OCI-LY1 (cell line): Measurements from ENCODE around the gene ACAA1.

Experiments
- EZH2 ChIP-seq: fragments of 200-600 bp; sonication (generic), shearing (Covaris generic); IDR thresholded peaks from 2 replicates; pipeline ENCODE4 v1.8.0; 2017; ENCODE audit warnings: borderline replicate concordance, mixed run types, mild to moderate bottlenecking, antibody characterized with exemption, low read length, moderate library complexity, mixed read lengths
- TF ChIP-seq, protein P1 (sequence below): fragments of 200-600 bp; sonication (generic), shearing (Covaris generic); IDR thresholded peaks from 2 replicates; pipeline ENCODE4 v1.5.1; 2017; ENCODE audit warnings: mild to moderate bottlenecking, antibody characterized with exemption, low read length, moderate library complexity, mixed read lengths

DNA sequence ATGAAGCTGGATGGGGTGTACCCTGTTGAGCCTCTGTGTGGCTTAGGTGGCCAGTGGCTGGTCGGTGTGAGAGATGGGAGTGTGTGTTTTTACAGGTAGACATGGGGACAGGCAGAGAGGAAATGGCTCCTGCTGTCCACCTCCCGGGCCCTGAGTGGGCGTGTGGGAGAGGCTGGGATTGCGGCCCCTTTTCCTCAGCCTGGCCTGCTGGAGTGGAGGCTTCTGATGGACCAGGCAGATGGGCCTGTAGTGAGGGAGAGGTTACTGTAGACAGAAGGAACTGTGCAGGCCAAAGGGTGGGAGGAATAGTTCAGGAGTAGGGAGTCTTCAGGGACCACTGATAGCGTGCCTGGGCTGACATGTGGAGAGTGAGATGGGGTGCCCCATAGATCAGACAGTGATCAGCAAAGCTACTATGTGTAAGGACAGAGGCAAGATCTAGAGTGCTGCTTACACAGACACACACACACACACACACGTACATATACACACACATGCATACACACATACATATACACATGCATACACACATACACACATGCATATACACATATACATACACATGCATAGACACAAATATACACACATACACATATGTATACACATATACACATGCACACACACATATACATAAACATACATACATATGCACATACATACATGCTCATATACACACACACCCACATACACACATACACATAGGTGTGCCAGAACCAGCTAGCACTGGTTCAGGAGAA, 26.4 kb downstream of the ACAA1 start:
- TF ChIP-seq, protein P1, sequence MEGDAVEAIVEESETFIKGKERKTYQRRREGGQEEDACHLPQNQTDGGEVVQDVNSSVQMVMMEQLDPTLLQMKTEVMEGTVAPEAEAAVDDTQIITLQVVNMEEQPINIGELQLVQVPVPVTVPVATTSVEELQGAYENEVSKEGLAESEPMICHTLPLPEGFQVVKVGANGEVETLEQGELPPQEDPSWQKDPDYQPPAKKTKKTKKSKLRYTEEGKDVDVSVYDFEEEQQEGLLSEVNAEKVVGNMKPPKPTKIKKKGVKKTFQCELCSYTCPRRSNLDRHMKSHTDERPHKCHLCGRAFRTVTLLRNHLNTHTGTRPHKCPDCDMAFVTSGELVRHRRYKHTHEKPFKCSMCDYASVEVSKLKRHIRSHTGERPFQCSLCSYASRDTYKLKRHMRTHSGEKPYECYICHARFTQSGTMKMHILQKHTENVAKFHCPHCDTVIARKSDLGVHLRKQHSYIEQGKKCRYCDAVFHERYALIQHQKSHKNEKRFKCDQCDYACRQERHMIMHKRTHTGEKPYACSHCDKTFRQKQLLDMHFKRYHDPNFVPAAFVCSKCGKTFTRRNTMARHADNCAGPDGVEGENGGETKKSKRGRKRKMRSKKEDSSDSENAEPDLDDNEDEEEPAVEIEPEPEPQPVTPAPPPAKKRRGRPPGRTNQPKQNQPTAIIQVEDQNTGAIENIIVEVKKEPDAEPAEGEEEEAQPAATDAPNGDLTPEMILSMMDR, result no peak
- no peak for TF ChIP-seq EZH2
